Measurements from ENCODE around the gene U2SURP. TPM values are rescaled to one million over a fixed set of nuclear protein-coding genes. Genes with fewer than 3 reads are reported as not detected.

Gene U2SURP
- total RNA-seq, 6 donors from 2014 or later: 47.4 to 126 (median 58.6) TPM

DNA sequence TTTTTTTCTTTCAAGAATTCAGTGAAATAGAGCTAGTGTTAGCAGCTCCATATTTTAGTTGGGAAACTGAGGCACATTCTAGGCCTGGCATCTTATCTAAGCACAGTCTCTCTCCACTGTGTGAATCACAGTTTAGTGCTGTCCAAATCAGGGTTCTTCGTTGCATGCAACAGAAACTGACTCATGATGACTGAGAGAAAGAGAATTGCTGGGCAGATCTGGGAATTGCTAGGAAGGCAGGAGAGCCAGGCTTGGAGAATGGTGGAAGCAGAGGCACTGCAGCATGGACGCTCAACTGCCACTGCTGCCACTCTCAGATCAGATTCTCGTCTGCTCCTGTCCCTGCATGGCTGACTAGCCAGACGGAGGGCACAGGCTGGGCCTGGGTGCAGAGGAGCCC is 77.5 kb downstream of the U2SURP start:
- DNase-seq: no peak
- 84 to 87% methylated on average over 4 of the region's 4 CpGs for WGBS, 2 donors
- H3K4me1 ChIP-seq: no peaks in the 10 kb centered on the region
- TF ChIP-seq EP300 (IDR thresholded peaks at IDR 0.05) (no peak), POLR2A (IDR thresholded peaks at IDR 0.05) (no peak), POLR2AphosphoS5 (IDR thresholded peaks at IDR 0.05) (no peak), CTCF (IDR thresholded peaks at IDR 0.05) (no peak)
- no peak overlapping the region for H3K4me3 ChIP-seq
- ATAC-seq (ENCODE audit: low FRiP score in 2 of 2): no peak
- H3K27ac ChIP-seq: no peak overlapping the region
- no peaks in the 10 kb centered on the region for H3K27me3 ChIP-seq
- no peaks in the 10 kb centered on the region for H3K36me3 ChIP-seq
- H3K9me3 ChIP-seq: no peaks in the 10 kb centered on the region

GRCh38 chr3:143080196-143080595 is 78.8 kb downstream of the U2SURP start:
- WGBS, 2 donors: 88 to 89% methylated on average over 5 of the region's 5 CpGs
- DNase-seq: no peak

DNA sequence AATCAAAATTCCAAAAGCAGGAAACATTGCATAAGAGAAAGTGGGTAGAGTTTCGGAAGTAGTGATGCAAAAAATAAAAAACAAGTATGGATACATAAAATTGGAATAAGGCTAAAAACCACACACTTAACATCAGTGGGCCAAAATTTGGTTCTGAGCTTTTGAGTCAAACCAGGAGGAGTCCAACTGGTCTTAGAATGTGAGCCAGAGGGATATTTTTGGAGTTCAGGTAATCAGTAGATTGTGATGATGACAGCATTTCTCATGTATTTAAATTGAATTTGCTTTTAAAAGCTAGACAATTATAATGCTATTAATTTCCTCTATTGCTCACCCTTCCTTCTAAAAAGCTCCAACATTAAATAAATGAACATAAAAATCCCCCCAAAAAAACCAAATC is 80.0 kb downstream of the U2SURP start:
- TF ChIP-seq EP300 (IDR thresholded peaks at IDR 0.05): no peak
- Histone ChIP-seq H3K27me3 (no peaks in the 10 kb centered on the region), H3K4me1 (no peaks in the 10 kb centered on the region), H3K27ac (no peak overlapping the region), H3K36me3 (no peaks in the 10 kb centered on the region), H3K9me3 (no peaks in the 10 kb centered on the region), H3K4me3 (no peak overlapping the region)
- ATAC-seq (ENCODE audit: low FRiP score in 2 of 2) (no peak), DNase-seq (no peak)
- WGBS, 2 donors: 50 to 79% methylated on average over 1 of the region's 1 CpG

More at GRCh38 chr3:143080196-143080595, 78.8 kb downstream of the U2SURP start:
- TF ChIP-seq CTCF (IDR thresholded peaks at IDR 0.05) (no peak), POLR2AphosphoS5 (IDR thresholded peaks at IDR 0.05) (no peak), EP300 (IDR thresholded peaks at IDR 0.05) (no peak), POLR2A (IDR thresholded peaks at IDR 0.05) (no peak)
- Histone ChIP-seq H3K4me3 (no peak overlapping the region), H3K9me3 (no peaks in the 10 kb centered on the region), H3K4me1 (no peaks in the 10 kb centered on the region), H3K27ac (no peak overlapping the region), H3K27me3 (no peaks in the 10 kb centered on the region), H3K36me3 (no peaks in the 10 kb centered on the region)
- no peak for ATAC-seq (ENCODE audit: low FRiP score in 2 of 2)

- no peak overlapping the region for H3K4me3 ChIP-seq
- WGBS, 2 donors: 77 to 84% methylated on average over 19 of the region's 19 CpGs
- no peak for DNase-seq
- no peaks in the 10 kb centered on the region for H3K9me3 ChIP-seq
- no peak for TF ChIP-seq POLR2AphosphoS5 (IDR thresholded peaks at IDR 0.05)
- no peak for TF ChIP-seq EP300 (IDR thresholded peaks at IDR 0.05)
- no peak for TF ChIP-seq CTCF (IDR thresholded peaks at IDR 0.05)
- TF ChIP-seq POLR2A (IDR thresholded peaks at IDR 0.05): no peak
- no peaks in the 10 kb centered on the region for H3K27me3 ChIP-seq
- peak overlapping the region in 1 of 4 donors; percentile 15 for H3K27ac ChIP-seq
- H3K36me3 ChIP-seq: no peaks in the 10 kb centered on the region
- no peaks in the 10 kb centered on the region for H3K4me1 ChIP-seq
- ATAC-seq (ENCODE audit: low FRiP score in 2 of 2): no peak
Measured at GRCh38 chr3:143081844-143082778, 80.7 kb downstream of the U2SURP start.

GRCh38 chr3:143083781-143084180 is 82.4 kb downstream of the U2SURP start:
- no peak for DNase-seq
- WGBS, 2 donors: 74 to 75% methylated on average over 2 to 3 of the region's 3 CpGs
- Histone ChIP-seq H3K4me3 (no peak overlapping the region), H3K36me3 (no peaks in the 10 kb centered on the region), H3K27ac (no peak overlapping the region), H3K9me3 (no peaks in the 10 kb centered on the region), H3K27me3 (no peaks in the 10 kb centered on the region), H3K4me1 (no peaks in the 10 kb centered on the region)
- TF ChIP-seq POLR2A (IDR thresholded peaks at IDR 0.05) (no peak), POLR2AphosphoS5 (IDR thresholded peaks at IDR 0.05) (no peak), EP300 (IDR thresholded peaks at IDR 0.05) (no peak), CTCF (IDR thresholded peaks at IDR 0.05) (no peak)
- ATAC-seq (ENCODE audit: low FRiP score in 2 of 2): no peak

All from upper lobe of left lung (tissue), 6 donors.